ENCODE results near the gene PRKD3.
A peak's percentile ranks its signal among the peaks of the same experiment; 100 is the strongest.

PRKD3 gene

DNA sequence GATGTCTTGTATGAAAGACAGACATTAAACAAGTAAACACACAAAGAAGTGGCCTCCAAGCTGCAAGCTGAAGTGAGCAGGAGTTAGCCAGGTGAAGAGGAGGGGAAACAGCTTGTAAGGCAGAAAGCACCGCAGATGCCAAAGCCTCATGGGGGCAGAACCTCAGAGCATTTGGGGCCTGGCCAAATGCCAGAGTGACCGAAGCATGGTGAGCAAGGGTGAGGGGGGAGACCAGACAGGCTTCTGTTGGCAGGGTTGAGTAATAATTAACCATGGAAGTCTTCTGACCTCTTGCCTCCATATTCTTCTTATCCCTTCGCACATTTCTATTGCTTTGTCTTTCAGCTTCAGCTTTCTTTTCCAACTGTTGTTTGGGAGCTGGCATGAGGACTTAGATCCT, 25.4 kb upstream of the PRKD3 start:
- Mint-ChIP-seq H3K36me3 (no peaks in the 10 kb centered on the region), H3K4me3 (no peak overlapping the region), H3K9me3 (no peaks in the 10 kb centered on the region), H3K4me1 (no peaks in the 10 kb centered on the region), H3K27ac (no peak overlapping the region)
- no peak for DNase-seq (ENCODE audit: low spot score in 2 of 2)
- ATAC-seq: no peak

DNA sequence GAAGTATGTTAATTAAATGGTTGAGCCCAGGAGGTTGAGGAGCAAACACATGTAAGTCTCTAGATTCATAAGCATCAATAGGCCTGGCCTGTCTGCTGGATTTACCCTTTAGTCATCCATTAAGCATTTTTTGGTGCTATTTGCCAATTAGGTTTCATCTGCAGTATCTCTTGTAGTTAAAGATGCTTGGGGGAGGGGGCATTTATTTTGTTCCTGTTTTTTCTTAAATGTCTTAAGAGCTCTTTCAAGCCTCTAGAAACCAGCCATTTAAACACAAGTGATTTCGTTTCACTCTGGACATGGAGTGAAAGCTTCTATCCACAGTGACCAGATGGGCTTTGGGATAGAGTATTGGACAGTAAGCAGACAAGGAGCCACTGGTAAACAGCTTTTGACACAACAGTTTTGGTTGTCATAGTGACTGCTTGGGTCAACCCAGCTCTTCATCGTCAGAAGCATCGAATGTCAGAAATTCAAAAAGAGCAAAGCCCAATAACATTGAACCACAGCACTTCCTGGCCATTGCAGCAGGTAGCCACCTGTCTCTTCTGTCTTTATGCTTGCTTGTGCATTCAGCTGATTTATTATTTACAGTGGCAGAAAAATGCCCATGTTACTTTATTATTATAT, 24.7 kb upstream of the PRKD3 start:
- Mint-ChIP-seq H3K4me1 (peaks cover 4% of the 10 kb centered on the region), H3K4me3 (no peak overlapping the region), H3K9me3 (no peaks in the 10 kb centered on the region), H3K27ac (no peak overlapping the region), H3K36me3 (no peaks in the 10 kb centered on the region)
- no peak for DNase-seq (ENCODE audit: low spot score in 2 of 2)
- no peak for ATAC-seq

DNA sequence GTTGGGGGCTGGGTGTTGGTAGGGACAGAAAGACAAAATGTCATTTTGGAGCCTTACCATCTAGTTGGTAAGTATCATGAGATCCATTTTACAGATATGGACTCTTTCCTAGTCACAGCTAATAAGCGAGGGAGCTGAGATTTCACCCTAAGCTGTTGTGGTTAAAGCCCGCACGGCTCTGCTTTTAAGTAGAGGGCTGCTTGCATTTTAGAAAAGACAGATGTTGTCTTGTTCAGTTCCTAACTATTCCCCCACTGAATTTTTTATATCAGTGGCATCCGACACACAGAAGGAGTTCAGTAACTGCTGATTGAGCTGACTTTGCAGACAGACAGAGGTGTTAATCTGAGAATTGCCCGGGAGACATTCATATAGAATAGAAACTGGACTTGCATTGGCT, 23.5 kb upstream of the PRKD3 start:
- H3K27ac Mint-ChIP-seq: no peak overlapping the region

DNA sequence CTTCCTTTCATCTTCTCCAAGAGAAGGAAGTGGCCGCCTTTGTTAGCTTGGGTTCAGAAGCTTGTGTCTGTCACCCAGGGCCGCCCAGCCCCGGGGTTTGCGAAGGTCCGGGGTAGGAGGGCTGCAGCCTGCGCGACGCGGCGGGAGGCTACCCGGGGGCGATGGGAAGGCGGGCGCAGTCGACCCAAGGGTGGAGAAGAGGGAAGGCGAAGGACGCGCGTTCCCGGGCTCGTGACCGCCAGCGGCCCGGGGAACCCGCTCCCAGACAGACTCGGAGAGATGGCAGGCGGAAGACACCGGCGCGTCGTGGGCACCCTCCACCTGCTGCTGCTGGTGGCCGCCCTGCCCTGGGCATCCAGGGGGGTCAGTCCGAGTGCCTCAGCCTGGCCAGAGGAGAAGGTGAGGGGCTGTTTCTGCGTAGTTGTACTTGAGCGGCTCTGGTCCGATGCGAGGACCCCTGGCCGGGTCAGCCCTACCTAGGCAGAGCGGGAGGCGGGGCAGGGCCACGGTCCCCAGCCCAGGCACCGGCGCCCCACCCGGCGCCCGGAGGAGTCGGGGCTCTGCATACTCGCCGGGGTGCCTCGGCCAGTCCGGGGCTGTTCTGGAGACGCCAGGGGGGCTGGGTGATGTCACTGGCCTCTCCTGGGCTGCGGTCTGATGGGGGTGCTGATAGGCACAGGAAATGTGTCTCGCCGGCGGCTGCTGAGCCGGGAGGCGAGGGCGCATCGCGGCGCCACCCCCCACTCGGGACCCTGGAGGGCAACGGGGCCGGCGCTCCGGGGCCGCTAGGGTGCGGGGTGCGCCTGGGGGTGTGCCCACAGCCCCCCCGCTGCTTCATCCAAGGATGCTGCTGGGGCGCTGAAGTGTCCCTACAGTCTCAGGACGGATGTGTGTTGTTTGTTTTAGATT, 20.1 kb upstream of the PRKD3 start, which contains the start of gene QPCT:
Gene QPCT, plus strand, starts transcription at position 178 of the 909 bp plus-strand sequence. Its CDS starts 102 bp downstream, at position 280.
- Mint-ChIP-seq H3K4me3 (peak within 1 kb of the TSS; percentile 75), H3K4me1 (peaks cover 9% of the 10 kb centered on the region), H3K27ac (peak within 1 kb of the TSS; percentile 67), H3K36me3 (no peaks in the 10 kb centered on the region), H3K9me3 (no peaks in the 10 kb centered on the region)
- peak; percentile 22 to 70 for DNase-seq (ENCODE audit: low spot score in 2 of 2)
- peak; percentile 94 for ATAC-seq

More for the DNA sequence above, 23.5 kb upstream of the PRKD3 start:
- no peak for DNase-seq (ENCODE audit: low spot score in 2 of 2)
- H3K9me3 Mint-ChIP-seq: no peaks in the 10 kb centered on the region
- H3K36me3 Mint-ChIP-seq: no peaks in the 10 kb centered on the region
- ATAC-seq: no peak
- H3K4me3 Mint-ChIP-seq: no peak overlapping the region
- H3K4me1 Mint-ChIP-seq: peaks cover 9% of the 10 kb centered on the region

DNA sequence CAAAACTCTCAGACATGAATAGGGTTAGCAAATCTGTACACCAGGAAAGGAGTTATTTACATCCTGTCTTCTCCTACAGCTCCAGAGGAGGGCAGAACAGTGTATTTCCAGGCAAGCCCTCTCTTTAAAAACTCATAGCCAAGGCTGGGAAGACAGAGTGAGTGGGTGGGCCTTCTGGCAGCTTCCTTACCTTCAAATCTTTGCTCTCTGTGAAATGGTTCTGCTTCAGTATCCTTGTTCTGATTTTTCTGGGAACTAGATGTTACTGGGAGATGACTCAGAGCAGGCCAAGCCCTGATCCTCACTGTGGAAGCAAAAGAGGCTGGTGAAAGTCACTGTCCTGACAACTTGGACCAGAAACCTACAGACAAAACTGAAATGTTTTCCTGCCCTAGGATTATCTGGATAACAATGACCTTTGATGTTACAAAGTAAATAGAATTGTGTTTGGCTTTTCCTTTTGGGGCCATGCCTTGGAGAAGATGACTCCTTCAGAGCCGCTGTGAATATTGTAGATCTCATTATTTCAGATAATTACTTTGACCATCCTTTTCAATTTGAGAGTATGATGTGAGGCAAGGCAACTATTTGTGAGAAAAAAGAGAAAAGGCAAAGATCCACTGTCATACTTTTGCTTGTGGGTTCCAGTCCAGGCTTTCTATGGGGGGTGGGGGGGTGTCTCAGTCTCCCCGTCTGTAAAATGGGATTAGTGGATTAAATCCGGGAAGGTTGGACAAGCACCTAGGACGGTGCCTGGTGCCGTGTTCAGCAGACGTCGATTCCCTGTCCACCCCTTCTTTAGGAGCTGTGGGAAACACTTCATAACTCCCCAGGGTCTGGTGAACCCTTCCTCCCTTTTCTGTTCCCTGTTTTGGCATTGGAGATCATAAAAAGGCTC, 19.2 kb upstream of the PRKD3 start:
- no peak for DNase-seq (ENCODE audit: low spot score in 2 of 2)
- peak overlapping the region; percentile 75 for H3K4me3 Mint-ChIP-seq
- peaks cover 9% of the 10 kb centered on the region for H3K4me1 Mint-ChIP-seq
- ATAC-seq: no peak
- no peak overlapping the region for H3K27ac Mint-ChIP-seq
- no peaks in the 10 kb centered on the region for H3K9me3 Mint-ChIP-seq
- no peaks in the 10 kb centered on the region for H3K36me3 Mint-ChIP-seq

DNA sequence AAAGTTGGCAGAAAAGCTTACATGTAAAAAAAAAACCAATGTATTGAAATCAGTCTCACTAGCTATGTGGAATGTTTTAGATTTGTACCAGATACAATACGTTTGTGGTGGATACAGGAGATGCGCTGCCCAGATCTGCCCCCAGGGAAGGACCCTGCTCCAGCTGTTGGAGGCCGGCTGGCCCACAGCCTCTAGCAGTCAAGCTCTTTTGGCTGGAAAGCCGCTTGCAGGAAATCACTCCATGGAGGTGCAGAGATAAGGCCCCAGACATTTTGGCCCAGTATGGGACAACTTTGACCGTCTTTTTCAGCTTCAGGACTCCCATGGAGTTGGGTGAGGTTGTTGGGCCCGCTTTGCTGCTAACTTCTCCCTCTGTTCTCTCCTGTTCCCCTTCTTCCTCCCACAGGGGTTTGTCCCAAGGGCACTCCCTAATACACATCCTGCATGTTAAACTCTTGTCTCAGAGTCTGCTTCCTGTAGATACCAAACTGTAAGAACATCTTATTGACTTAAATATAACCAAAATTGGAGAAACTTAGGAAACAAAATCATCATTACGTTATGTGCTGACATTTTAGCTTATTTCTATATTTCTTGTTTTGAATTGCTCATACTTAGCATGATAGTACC, 18.1 kb upstream of the PRKD3 start:
- Mint-ChIP-seq H3K36me3 (no peaks in the 10 kb centered on the region), H3K4me1 (peaks cover 9% of the 10 kb centered on the region), H3K27ac (no peak overlapping the region)

DNA sequence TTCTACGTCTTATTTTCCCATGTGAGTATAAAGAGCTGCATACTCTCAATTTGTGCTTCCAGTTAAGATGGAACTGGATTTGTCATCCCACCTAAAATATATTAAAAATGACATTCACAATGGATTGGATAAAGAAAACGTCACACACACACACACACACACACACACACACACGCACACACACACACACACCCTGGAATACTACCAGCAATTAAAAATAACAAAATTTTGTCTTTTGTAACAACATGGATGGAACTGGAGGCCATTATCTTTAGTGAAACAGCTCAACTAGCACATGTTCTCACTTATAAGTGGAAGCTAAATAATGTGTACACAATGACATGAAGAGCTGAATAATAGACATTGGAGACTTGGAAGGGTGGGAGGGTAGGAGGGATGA, 16.0 kb upstream of the PRKD3 start:
- H3K36me3 Mint-ChIP-seq: no peaks in the 10 kb centered on the region
- ATAC-seq (no peak), DNase-seq (ENCODE audit: low spot score in 2 of 2) (no peak)
- H3K4me3 Mint-ChIP-seq: no peak overlapping the region
- H3K9me3 Mint-ChIP-seq: no peaks in the 10 kb centered on the region
- peaks cover 9% of the 10 kb centered on the region for H3K4me1 Mint-ChIP-seq
- H3K27ac Mint-ChIP-seq: no peak overlapping the region

More for the DNA sequence above, 18.1 kb upstream of the PRKD3 start:
- Mint-ChIP-seq H3K4me3 (no peak overlapping the region), H3K9me3 (no peaks in the 10 kb centered on the region)
- DNase-seq (ENCODE audit: low spot score in 2 of 2) (no peak), ATAC-seq (no peak)

DNA sequence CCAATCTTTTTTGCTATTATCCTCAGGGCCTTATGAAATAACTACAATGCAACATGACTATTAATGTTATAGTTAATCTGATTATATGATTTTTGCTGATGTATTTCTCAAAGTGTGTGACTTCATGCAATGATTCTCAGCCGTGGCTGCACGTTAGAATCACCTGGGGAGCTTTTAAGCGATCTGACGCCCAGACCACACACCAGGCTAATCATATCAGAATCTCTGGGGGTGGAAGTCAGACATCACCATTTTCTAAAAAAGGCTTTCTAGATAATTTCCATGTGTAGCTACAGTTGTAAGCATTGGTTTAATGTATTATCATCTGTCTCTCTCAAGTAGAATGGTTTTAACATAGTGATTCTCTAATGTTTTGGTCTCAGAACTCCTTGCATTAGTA, 14.3 kb upstream of the PRKD3 start:
- Mint-ChIP-seq H3K36me3 (no peaks in the 10 kb centered on the region), H3K9me3 (no peaks in the 10 kb centered on the region), H3K27ac (no peak overlapping the region), H3K4me1 (peaks cover under 1% of the 10 kb centered on the region), H3K4me3 (no peak overlapping the region)
- peak; percentile 69 for ATAC-seq
- DNase-seq (ENCODE audit: low spot score in 2 of 2): no peak

DNA sequence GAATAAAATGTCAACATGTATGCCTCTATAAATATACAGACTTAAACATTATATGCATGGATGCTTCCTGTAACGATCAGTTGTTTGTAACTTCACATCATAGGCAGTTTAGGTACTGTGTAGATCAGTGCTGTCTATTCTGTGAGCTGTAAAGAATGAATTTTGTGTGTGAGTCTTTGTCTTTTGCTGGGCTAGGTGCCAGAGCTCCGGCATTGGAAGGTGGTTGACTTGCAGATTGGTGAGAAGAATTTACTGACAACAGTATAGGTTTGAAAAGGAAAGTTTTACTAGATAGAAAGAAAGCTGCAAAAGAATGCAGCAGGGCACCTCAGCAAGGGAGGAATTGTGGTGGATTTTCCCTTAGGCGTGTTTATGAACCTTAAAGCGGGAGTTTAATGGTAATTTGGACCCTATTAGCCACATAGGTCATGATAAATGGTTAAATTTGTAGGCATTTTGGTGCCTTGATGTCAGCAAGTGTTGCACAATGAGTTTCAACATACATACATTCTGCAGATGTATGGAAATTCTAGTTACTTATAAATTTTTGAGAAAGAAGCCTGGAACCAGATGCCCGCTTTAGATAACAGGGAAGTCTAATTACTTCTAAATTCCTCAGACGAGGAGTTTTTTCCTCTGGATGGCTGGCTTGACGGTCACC, 13.1 kb upstream of the PRKD3 start:
- H3K4me3 Mint-ChIP-seq: no peak overlapping the region
- DNase-seq (ENCODE audit: low spot score in 2 of 2): no peak

DNA sequence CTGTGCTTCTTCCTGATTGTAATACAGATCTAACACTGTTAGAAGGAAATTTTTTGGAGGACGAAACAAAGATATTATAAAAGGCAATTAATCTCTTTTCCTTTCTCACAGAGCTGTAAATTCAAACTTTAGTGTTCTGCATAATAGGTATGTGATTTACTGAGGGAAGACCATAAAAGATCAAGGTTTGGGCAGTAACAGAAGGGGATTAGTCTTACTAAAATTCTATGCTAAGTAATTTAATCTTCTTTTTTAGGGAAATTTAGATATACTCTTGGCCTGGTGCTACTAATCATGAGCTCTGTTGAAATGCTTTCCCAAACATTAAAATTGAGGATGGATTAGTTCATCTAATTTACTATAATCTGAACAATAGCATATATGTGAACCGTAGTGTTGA, 11.0 kb upstream of the PRKD3 start:
- DNase-seq (ENCODE audit: low spot score in 2 of 2) (no peak), ATAC-seq (no peak)
- H3K36me3 Mint-ChIP-seq: no peaks in the 10 kb centered on the region
- no peak overlapping the region for H3K27ac Mint-ChIP-seq
- H3K9me3 Mint-ChIP-seq: no peaks in the 10 kb centered on the region
- H3K4me3 Mint-ChIP-seq: no peak overlapping the region
- H3K4me1 Mint-ChIP-seq: no peaks in the 10 kb centered on the region

More for the DNA sequence above, 13.1 kb upstream of the PRKD3 start:
- no peaks in the 10 kb centered on the region for H3K9me3 Mint-ChIP-seq
- H3K36me3 Mint-ChIP-seq: no peaks in the 10 kb centered on the region
- ATAC-seq: no peak
- H3K27ac Mint-ChIP-seq: no peak overlapping the region
- no peaks in the 10 kb centered on the region for H3K4me1 Mint-ChIP-seq

DNA sequence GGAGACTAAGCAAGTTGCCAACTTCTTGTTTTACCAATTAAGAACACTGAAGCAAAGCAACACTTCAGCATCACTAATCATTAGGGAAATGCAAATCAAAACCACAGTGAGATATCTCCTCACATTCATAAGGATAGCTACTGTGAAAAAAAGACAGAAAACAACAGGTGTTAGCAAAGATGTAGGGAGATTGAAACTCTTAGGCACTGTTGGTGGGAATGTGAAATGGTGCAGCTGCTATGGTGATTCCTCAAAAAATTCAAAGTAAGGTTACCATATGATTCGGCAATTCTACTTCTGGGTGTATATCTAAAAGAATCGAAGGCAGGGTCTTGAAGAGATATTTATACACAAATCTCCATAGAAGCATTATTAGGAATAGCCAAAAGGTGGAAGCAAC, 8.6 kb upstream of the PRKD3 start:
- no peak overlapping the region for H3K27ac Mint-ChIP-seq
- H3K9me3 Mint-ChIP-seq: no peaks in the 10 kb centered on the region
- ATAC-seq (no peak), DNase-seq (ENCODE audit: low spot score in 2 of 2) (no peak)
- H3K4me1 Mint-ChIP-seq: no peaks in the 10 kb centered on the region
- H3K36me3 Mint-ChIP-seq: no peaks in the 10 kb centered on the region
- H3K4me3 Mint-ChIP-seq: no peak overlapping the region

DNA sequence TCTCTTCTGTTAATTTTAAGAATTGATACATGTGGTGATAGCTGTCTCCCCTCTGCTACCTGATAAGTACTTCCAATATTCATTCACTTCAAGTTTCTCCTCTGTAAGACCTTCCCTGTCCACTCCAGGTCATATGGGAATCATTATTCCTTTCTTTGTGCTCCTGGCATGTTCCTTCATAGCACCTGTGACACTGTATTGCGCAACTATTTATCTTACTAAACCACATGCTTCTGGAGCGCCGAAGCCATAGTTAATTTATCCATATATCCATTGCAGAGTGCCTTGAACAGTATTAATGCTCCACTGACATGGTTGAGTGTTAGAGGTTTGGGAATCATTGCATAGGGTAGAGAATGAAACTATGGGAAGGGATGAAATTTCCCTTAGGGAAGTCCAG, 7.9 kb upstream of the PRKD3 start:
- Mint-ChIP-seq H3K4me1 (no peaks in the 10 kb centered on the region), H3K36me3 (no peaks in the 10 kb centered on the region), H3K4me3 (no peak overlapping the region), H3K27ac (no peak overlapping the region), H3K9me3 (no peaks in the 10 kb centered on the region)
- DNase-seq (ENCODE audit: low spot score in 2 of 2) (no peak), ATAC-seq (no peak)

DNA sequence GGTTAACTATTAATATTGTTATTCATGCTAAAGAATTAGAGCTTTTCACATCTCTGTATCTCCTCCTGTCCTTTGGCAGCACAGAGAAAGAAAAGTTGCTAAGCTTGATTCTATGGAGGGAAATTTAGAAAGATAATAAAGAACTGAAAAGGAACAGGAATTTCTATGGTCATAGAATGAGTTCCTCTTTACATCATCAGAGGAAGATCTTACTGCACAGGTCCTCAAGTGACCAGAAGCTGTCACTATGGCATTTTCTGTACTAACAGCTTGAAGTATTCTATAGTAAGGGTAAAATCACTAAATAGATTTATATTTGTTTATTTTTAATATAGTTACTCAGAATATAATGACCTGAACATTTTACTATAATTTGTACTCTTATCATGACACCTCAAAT, 6.0 kb upstream of the PRKD3 start:
- no peaks in the 10 kb centered on the region for H3K36me3 Mint-ChIP-seq
- H3K27ac Mint-ChIP-seq: no peak overlapping the region
- DNase-seq (ENCODE audit: low spot score in 2 of 2) (no peak), ATAC-seq (no peak)
- peaks cover 8% of the 10 kb centered on the region for H3K4me1 Mint-ChIP-seq
- no peak overlapping the region for H3K4me3 Mint-ChIP-seq
- no peaks in the 10 kb centered on the region for H3K9me3 Mint-ChIP-seq

DNA sequence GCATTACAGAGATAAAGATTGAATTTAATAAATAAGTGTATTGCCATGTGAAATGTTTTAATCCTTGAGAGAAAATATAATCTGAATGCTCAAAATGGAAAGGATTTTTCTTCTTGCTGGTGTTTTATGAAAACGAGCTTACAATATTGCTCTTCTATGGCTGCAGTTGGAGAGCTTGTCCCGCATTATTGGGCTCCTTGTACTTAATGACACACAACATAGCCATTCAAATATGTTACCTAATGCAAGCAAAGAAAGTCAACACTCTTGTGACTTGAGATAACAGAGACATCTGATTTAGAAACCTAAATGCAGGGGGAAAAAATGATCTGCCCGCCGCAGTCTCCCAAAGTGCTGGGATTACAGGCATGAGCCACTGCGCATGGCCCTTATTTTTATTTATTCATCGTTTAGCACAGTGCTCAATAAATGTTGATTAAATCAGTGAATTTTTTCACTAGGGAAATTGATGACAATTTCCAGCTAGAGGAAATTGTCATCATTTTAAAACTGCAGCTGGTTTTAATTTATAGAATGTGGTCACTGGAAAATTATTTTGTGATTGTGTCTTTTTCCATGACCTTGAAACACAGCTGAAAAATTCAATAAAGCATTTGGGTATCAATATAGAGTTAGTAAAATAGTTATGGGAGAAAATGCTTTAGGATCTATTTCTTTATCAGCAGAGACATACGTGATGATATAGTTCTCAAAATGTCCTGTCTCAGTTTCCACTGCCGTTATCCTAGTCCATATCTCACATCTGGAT, 2.4 kb upstream of the PRKD3 start:
- peaks cover 21% of the 10 kb centered on the region for H3K4me1 Mint-ChIP-seq
- no peak for ATAC-seq
- H3K36me3 Mint-ChIP-seq: peaks cover 16% of the 10 kb centered on the region
- H3K4me3 Mint-ChIP-seq: no peak overlapping the region
- H3K9me3 Mint-ChIP-seq: no peaks in the 10 kb centered on the region
- H3K27ac Mint-ChIP-seq: no peak overlapping the region
- no peak for DNase-seq (ENCODE audit: low spot score in 2 of 2)
